RWPE1 (cell line): ENCODE measurements around the gene MUC3A.

ENCODE experiments used
- CTCF ChIA-PET: fragments of 350-600 bp; sonication (Branson Sonifier 250); formaldehyde crosslinking; extraction: SDS; loops from one replicate; lab custom pipeline; 2021; lab: Yijun Ruan, JAX
- POLR2A ChIA-PET: fragments of 400-600 bp; formaldehyde crosslinking; extraction: SDS; loops from one replicate; lab custom pipeline; 2020; ENCODE audit warnings: antibody characterized with exemption; ENCODE audit not compliant: low non-redundant PET; lab: Yijun Ruan, JAX
- DNase-seq: peaks from one replicate; pipeline ENCODE4 v3.0.0; 2012; ENCODE audit warnings: low spot score
- H3K27ac ChIP-seq: fragments of 450-650 bp; 2 replicates; pipeline ENCODE4 v1.5.1; 2017
- CTCF ChIP-seq: fragments of 450-650 bp; conservative IDR thresholded peaks from 2 replicates; pipeline ENCODE4 v1.5.1; 2017; ENCODE audit warnings: low read depth, mild to moderate bottlenecking

MUC3A gene

GRCh38 chr7:100968650-100969049, 19.3 kb downstream of the MUC3A start:
- DNase-seq: no peak
- ChIA-PET CTCF (no interaction called here), POLR2A (no interaction called here)
- TF ChIP-seq CTCF: no peak
- H3K27ac ChIP-seq: no peak overlapping the region

GRCh38 chr7:100969066-100969615, 19.8 kb downstream of the MUC3A start, which contains the start of gene MUC12:
Gene MUC12, plus strand, starts transcription at chr7:100969565. Its CDS starts 58 bp downstream, at chr7:100969623.
- H3K27ac ChIP-seq: no peak within 1 kb of the TSS
- POLR2A ChIA-PET: no interaction called here
- CTCF ChIA-PET: interaction anchor here (0.7 kb wide), 1 partner anchor 47 kb away, joined by 3 read pairs; no protein-coding TSS in a partner anchor
- no peak for DNase-seq
- no peak for TF ChIP-seq CTCF

- DNase-seq: no peak
- no peak overlapping the region for H3K27ac ChIP-seq
- ChIA-PET POLR2A (no interaction called here), CTCF (interaction anchor here (0.6 kb wide), 1 partner anchor 106 kb away, joined by 3 read pairs; no protein-coding TSS in a partner anchor)
- TF ChIP-seq CTCF: no peak
Observed at GRCh38 chr7:100971111-100972001, 22.0 kb downstream of the MUC3A start.

GRCh38 chr7:100972002-100972347, 22.6 kb downstream of the MUC3A start:
- H3K27ac ChIP-seq: no peak overlapping the region
- no peak for TF ChIP-seq CTCF
- CTCF ChIA-PET: interaction anchor here (0.6 kb wide), 1 partner anchor 106 kb away, joined by 3 read pairs; no protein-coding TSS in a partner anchor
- no peak for DNase-seq
- POLR2A ChIA-PET: no interaction called here

GRCh38 chr7:100974021-100974420, 24.7 kb downstream of the MUC3A start:
- ChIA-PET POLR2A (no interaction called here), CTCF (interaction anchor here (0.7 kb wide), 1 partner anchor 79 kb away, joined by 3 read pairs; the partner anchor contains the start of gene ACHE)
- no peak overlapping the region for H3K27ac ChIP-seq
- no peak for TF ChIP-seq CTCF
- no peak for DNase-seq

- ChIA-PET CTCF (interaction anchor here (1.2 kb wide), 1 partner anchor 9 kb away, joined by 4 read pairs; no protein-coding TSS in a partner anchor), POLR2A (no interaction called here)
- no peak overlapping the region for H3K27ac ChIP-seq
- no peak for TF ChIP-seq CTCF
- DNase-seq: no peak
Observed at GRCh38 chr7:100975371-100975821, 26.1 kb downstream of the MUC3A start.
